HepG2 (cell line): ENCODE measurements around the gene CEBPB. TPM values are rescaled to one million over a fixed set of nuclear protein-coding genes. Genes with fewer than 3 reads are reported as not detected.

ENCODE experiments used
- BRCA1 ChIP-seq: sonication (generic); formaldehyde crosslinking; IDR thresholded peaks from 2 replicates; pipeline ENCODE4 v1.4.0; 2020; ENCODE audit warnings: missing genetic modification reagents
- CC2D1A ChIP-seq: sonication (generic); formaldehyde crosslinking; IDR thresholded peaks from 2 replicates; pipeline ENCODE4 v1.8.1; 2023; ENCODE audit warnings: mild to moderate bottlenecking, missing genetic modification reagents
- CTCF ChIP-seq: sonication (generic); formaldehyde crosslinking; IDR thresholded peaks from 2 replicates; pipeline ENCODE4 v1.5.0; 2020; ENCODE audit warnings: mild to moderate bottlenecking, missing genetic modification reagents, moderate library complexity
- DMAP1 ChIP-seq: IDR thresholded peaks from 2 replicates; pipeline ENCODE4 v1.6.1; 2016
- FLYWCH1 ChIP-seq: sonication (generic); formaldehyde crosslinking; IDR thresholded peaks from 2 replicates; pipeline ENCODE4 v1.8.1; 2023; ENCODE audit warnings: mild to moderate bottlenecking, missing genetic modification reagents
- FOSL2 ChIP-seq: sonication (generic); formaldehyde crosslinking; IDR thresholded peaks from 2 replicates; pipeline ENCODE4 v1.4.0; 2020; ENCODE audit warnings: missing genetic modification reagents
- GFI1 ChIP-seq: sonication (generic); formaldehyde crosslinking; IDR thresholded peaks from 2 replicates; pipeline ENCODE4 v1.5.0; 2020; ENCODE audit warnings: missing genetic modification reagents, mild to moderate bottlenecking, borderline replicate concordance
- HDAC2 ChIP-seq: sonication (generic); formaldehyde crosslinking; IDR thresholded peaks from 2 replicates; pipeline ENCODE4 v1.4.0; 2020; ENCODE audit warnings: missing genetic modification reagents
- JUN ChIP-seq: sonication (generic); formaldehyde crosslinking; IDR thresholded peaks from 2 replicates; pipeline ENCODE4 v1.4.0; 2020; ENCODE audit warnings: mild to moderate bottlenecking, missing genetic modification reagents
- KAT7 ChIP-seq: IDR thresholded peaks from 2 replicates; pipeline ENCODE4 v1.6.1; 2018; ENCODE audit warnings: borderline replicate concordance, missing compliant biosample characterization
- KAT8 ChIP-seq: IDR thresholded peaks from 2 replicates; pipeline ENCODE4 v1.6.1; 2016; ENCODE audit warnings: missing genetic modification reagents, missing compliant biosample characterization
- NR0B2 ChIP-seq: sonication (generic); formaldehyde crosslinking; IDR thresholded peaks from 2 replicates; pipeline ENCODE4 v1.4.0; 2020; ENCODE audit warnings: mild to moderate bottlenecking, missing genetic modification reagents
- POGK ChIP-seq: sonication (generic); formaldehyde crosslinking; conservative IDR thresholded peaks from 2 replicates; pipeline ENCODE4 v1.8.0; 2022; ENCODE audit warnings: mild to moderate bottlenecking, moderate library complexity, missing genetic modification reagents
- RARA ChIP-seq: IDR thresholded peaks from 2 replicates; pipeline ENCODE4 v1.6.1; 2016; ENCODE audit warnings: missing genetic modification reagents, missing compliant biosample characterization
- SETDB1 ChIP-seq: sonication (generic); formaldehyde crosslinking; IDR thresholded peaks from 2 replicates; pipeline ENCODE4 v1.5.1; 2020; ENCODE audit warnings: missing genetic modification reagents, mild to moderate bottlenecking, borderline replicate concordance
- SMAD9 ChIP-seq: sonication (generic); formaldehyde crosslinking; IDR thresholded peaks from 2 replicates; pipeline ENCODE4 v1.5.1; 2020; ENCODE audit warnings: mild to moderate bottlenecking, missing genetic modification reagents
- TGIF2 ChIP-seq: IDR thresholded peaks from 2 replicates; pipeline ENCODE4 v1.6.1; 2016; ENCODE audit warnings: control low read depth, missing compliant biosample characterization
- ZBTB26 ChIP-seq: IDR thresholded peaks from 2 replicates; pipeline ENCODE4 v1.6.1; 2016; ENCODE audit warnings: missing compliant biosample characterization, missing genetic modification reagents, borderline replicate concordance
- ZKSCAN5 ChIP-seq: sonication (generic); formaldehyde crosslinking; IDR thresholded peaks from 2 replicates; pipeline ENCODE4 v1.5.1; 2020; ENCODE audit warnings: mild to moderate bottlenecking, missing genetic modification reagents
- ZNF337 ChIP-seq: sonication (generic); formaldehyde crosslinking; IDR thresholded peaks from 2 replicates; pipeline ENCODE4 v1.5.1; 2020; ENCODE audit warnings: missing genetic modification reagents, low read depth, mild to moderate bottlenecking, borderline replicate concordance
- ZNF564 ChIP-seq: sonication (generic); formaldehyde crosslinking; IDR thresholded peaks from 2 replicates; pipeline ENCODE4 v1.8.1; 2023; ENCODE audit warnings: mild to moderate bottlenecking, missing genetic modification reagents
- ZNF687 ChIP-seq: sonication (generic); formaldehyde crosslinking; IDR thresholded peaks from 2 replicates; pipeline ENCODE4 v1.5.1; 2020; ENCODE audit warnings: mild to moderate bottlenecking, missing genetic modification reagents, moderate library complexity
- polyA plus RNA-seq, 8 experiments: library from polyadenylated mRNA; depleted of rRNA in 3 of 8; stranded (reverse) in 7 of 8; unstranded in 1 of 8; fragments of >200 nt; fragmentation: Illumina TruSeq in 4 of 8; extraction: Trizol in 4 of 8; gene quantifications; 2 replicates each; pipeline versions ENCODE4 v1.2.1 to v1.2.3, GENCODE V29; 2011 to 2016; ENCODE audit warnings: low read depth in 4 of 8, missing spikeins in 1 of 8, mixed read lengths in 1 of 8; ENCODE audit not compliant: insufficient read depth in 1 of 8
- total RNA-seq, 5 experiments: library from RNA; depleted of rRNA; stranded (reverse); fragments of >200 nt; fragmentation: Illumina TruSeq; extraction: Trizol; gene quantifications; 2 replicates each; pipeline ENCODE4 v1.2.3, GENCODE V29; 2016; ENCODE audit warnings: low read depth in 1 of 5

Gene CEBPB
- total and polyA plus RNA-seq, 2 of the 13 experiments (the other 11 are each of a cell fraction or from before 2014, with no cell fraction given) = 18.5 to 28.2 TPM

GRCh38 chr20:50196896-50197295 lies 6.3 kb downstream of the CEBPB start (continued):
- TF ChIP-seq CTCF (CRISPR knock-in tag) = no peak
- peak; percentile 7; the same call in 1 of the 2 replicates for TF ChIP-seq ZNF687 (CRISPR knock-in tag)
- no peak for TF ChIP-seq JUN
- no peak for TF ChIP-seq DMAP1
- no peak for TF ChIP-seq FOSL2 (CRISPR knock-in tag)
- no peak for TF ChIP-seq ZBTB26 (CRISPR knock-in tag)
- TF ChIP-seq RARA (CRISPR knock-in tag) = no peak
- TF ChIP-seq GFI1 (CRISPR knock-in tag) = no peak
- no peak for TF ChIP-seq KAT7 (CRISPR knock-in tag)
- TF ChIP-seq FLYWCH1 (CRISPR knock-in tag) = no peak
- TF ChIP-seq BRCA1 (CRISPR knock-in tag) = no peak
- no peak for TF ChIP-seq KAT8 (CRISPR knock-in tag)
- no peak for TF ChIP-seq CC2D1A
- no peak for TF ChIP-seq HDAC2 (CRISPR knock-in tag)
- no peak for TF ChIP-seq ZNF337 (CRISPR knock-in tag)
- TF ChIP-seq ZNF564 (CRISPR knock-in tag) = no peak
- no peak for TF ChIP-seq POGK
- no peak for TF ChIP-seq ZKSCAN5 (CRISPR knock-in tag)
- TF ChIP-seq NR0B2 (CRISPR knock-in tag) = no peak
- 0 out of 2 replicates have a peak, but pooled peaks have one; percentile 32 for TF ChIP-seq SETDB1 (CRISPR knock-in tag)
- no peak for TF ChIP-seq SMAD9 (CRISPR knock-in tag)
- 0 out of 2 replicates have a peak, but pooled peaks have one; percentile 21 for TF ChIP-seq TGIF2 (CRISPR knock-in tag)
